IPS-18c (cell line): ENCODE measurements around the gene FAM174B.

Experiments
- H3K4me3 ChIP-seq: 2 replicates; pipeline ENCODE4 v1.7.0; 2013; ENCODE audit warnings: low read depth, mild to moderate bottlenecking, low read length, moderate library complexity; ENCODE audit not compliant: insufficient read depth
- H3K9me3 ChIP-seq: one replicate; pipeline ENCODE4 v1.6.1; 2013; ENCODE audit warnings: mild to moderate bottlenecking, low read length, moderate library complexity; ENCODE audit not compliant: control insufficient read depth, insufficient read depth

Gene FAM174B

GRCh38 chr15:92596623-92597022 lies 59.0 kb downstream of the FAM174B start:
- no peaks in the 10 kb centered on the region for H3K9me3 ChIP-seq
- no peak overlapping the region; the same call in 1 of the 2 replicates for H3K4me3 ChIP-seq

- no peaks in the 10 kb centered on the region for H3K9me3 ChIP-seq
Measured at GRCh38 chr15:92595506-92596381, 59.8 kb downstream of the FAM174B start.

GRCh38 chr15:92591275-92591674 lies 64.3 kb downstream of the FAM174B start:
- Histone ChIP-seq H3K9me3 (peaks cover under 1% of the 10 kb centered on the region), H3K4me3 (no peak overlapping the region)

More at GRCh38 chr15:92595506-92596381, 59.8 kb downstream of the FAM174B start:
- H3K4me3 ChIP-seq: no peak overlapping the region

GRCh38 chr15:92586966-92587365 lies 68.6 kb downstream of the FAM174B start:
- H3K4me3 ChIP-seq: no peak overlapping the region
- H3K9me3 ChIP-seq: peaks cover 13% of the 10 kb centered on the region

- Histone ChIP-seq H3K4me3 (no peak overlapping the region), H3K9me3 (peaks cover 13% of the 10 kb centered on the region)
Measured at GRCh38 chr15:92586383-92586942, 69.1 kb downstream of the FAM174B start.

GRCh38 chr15:92584105-92584504 lies 71.5 kb downstream of the FAM174B start:
- H3K9me3 ChIP-seq: peaks cover 13% of the 10 kb centered on the region

GRCh38 chr15:92583096-92584034 lies 72.2 kb downstream of the FAM174B start:
- H3K9me3 ChIP-seq: peaks cover 13% of the 10 kb centered on the region
- H3K4me3 ChIP-seq: no peak overlapping the region

More at GRCh38 chr15:92584105-92584504, 71.5 kb downstream of the FAM174B start:
- no peak overlapping the region for H3K4me3 ChIP-seq

- no peak overlapping the region for H3K4me3 ChIP-seq
- H3K9me3 ChIP-seq: peaks cover 13% of the 10 kb centered on the region
Measured at GRCh38 chr15:92582206-92582605, 73.4 kb downstream of the FAM174B start.

GRCh38 chr15:92580933-92581445 lies 74.6 kb downstream of the FAM174B start:
- H3K4me3 ChIP-seq: no peak overlapping the region
- peaks cover 9% of the 10 kb centered on the region for H3K9me3 ChIP-seq

GRCh38 chr15:92580521-92580920 lies 75.1 kb downstream of the FAM174B start:
- Histone ChIP-seq H3K9me3 (peaks cover 8% of the 10 kb centered on the region), H3K4me3 (no peak overlapping the region)

GRCh38 chr15:92579931-92580470 lies 75.6 kb downstream of the FAM174B start:
- peaks cover 6% of the 10 kb centered on the region for H3K9me3 ChIP-seq
- no peak overlapping the region for H3K4me3 ChIP-seq

GRCh38 chr15:92579486-92579885 lies 76.1 kb downstream of the FAM174B start:
- no peak overlapping the region for H3K4me3 ChIP-seq
- peaks cover 6% of the 10 kb centered on the region for H3K9me3 ChIP-seq

GRCh38 chr15:92578096-92578835 lies 77.3 kb downstream of the FAM174B start:
- no peaks in the 10 kb centered on the region for H3K9me3 ChIP-seq

GRCh38 chr15:92576597-92577200 lies 78.9 kb downstream of the FAM174B start:
- no peaks in the 10 kb centered on the region for H3K9me3 ChIP-seq
- no peak overlapping the region for H3K4me3 ChIP-seq

More at GRCh38 chr15:92578096-92578835, 77.3 kb downstream of the FAM174B start:
- H3K4me3 ChIP-seq: no peak overlapping the region

- Histone ChIP-seq H3K4me3 (no peak overlapping the region), H3K9me3 (no peaks in the 10 kb centered on the region)
Measured at GRCh38 chr15:92574566-92574965, 81.0 kb downstream of the FAM174B start.

GRCh38 chr15:92574161-92574560 lies 81.4 kb downstream of the FAM174B start:
- Histone ChIP-seq H3K9me3 (no peaks in the 10 kb centered on the region), H3K4me3 (no peak overlapping the region)
